ENCODE data around the gene ATR.

The ATR gene

GRCh38 chr3:142502187-142502985, 76.1 kb downstream of the ATR start:
- TF ChIP-seq, protein P1, sequence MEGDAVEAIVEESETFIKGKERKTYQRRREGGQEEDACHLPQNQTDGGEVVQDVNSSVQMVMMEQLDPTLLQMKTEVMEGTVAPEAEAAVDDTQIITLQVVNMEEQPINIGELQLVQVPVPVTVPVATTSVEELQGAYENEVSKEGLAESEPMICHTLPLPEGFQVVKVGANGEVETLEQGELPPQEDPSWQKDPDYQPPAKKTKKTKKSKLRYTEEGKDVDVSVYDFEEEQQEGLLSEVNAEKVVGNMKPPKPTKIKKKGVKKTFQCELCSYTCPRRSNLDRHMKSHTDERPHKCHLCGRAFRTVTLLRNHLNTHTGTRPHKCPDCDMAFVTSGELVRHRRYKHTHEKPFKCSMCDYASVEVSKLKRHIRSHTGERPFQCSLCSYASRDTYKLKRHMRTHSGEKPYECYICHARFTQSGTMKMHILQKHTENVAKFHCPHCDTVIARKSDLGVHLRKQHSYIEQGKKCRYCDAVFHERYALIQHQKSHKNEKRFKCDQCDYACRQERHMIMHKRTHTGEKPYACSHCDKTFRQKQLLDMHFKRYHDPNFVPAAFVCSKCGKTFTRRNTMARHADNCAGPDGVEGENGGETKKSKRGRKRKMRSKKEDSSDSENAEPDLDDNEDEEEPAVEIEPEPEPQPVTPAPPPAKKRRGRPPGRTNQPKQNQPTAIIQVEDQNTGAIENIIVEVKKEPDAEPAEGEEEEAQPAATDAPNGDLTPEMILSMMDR (IDR thresholded peaks at IDR 0.05; ENCODE audit: extremely low read depth, missing control alignments) = no peak
- no peak for DNase-seq (ENCODE audit: low spot score)

GRCh38 chr3:142501004-142501926, 77.3 kb downstream of the ATR start:
- TF ChIP-seq, protein P1 (IDR thresholded peaks at IDR 0.05; ENCODE audit: extremely low read depth, missing control alignments) = no peak
- DNase-seq (ENCODE audit: low spot score) = no peak

GRCh38 chr3:142500211-142500610, 78.3 kb downstream of the ATR start:
- DNase-seq (ENCODE audit: low spot score) = no peak
- TF ChIP-seq, protein P1 (IDR thresholded peaks at IDR 0.05; ENCODE audit: extremely low read depth, missing control alignments) = no peak

DNA sequence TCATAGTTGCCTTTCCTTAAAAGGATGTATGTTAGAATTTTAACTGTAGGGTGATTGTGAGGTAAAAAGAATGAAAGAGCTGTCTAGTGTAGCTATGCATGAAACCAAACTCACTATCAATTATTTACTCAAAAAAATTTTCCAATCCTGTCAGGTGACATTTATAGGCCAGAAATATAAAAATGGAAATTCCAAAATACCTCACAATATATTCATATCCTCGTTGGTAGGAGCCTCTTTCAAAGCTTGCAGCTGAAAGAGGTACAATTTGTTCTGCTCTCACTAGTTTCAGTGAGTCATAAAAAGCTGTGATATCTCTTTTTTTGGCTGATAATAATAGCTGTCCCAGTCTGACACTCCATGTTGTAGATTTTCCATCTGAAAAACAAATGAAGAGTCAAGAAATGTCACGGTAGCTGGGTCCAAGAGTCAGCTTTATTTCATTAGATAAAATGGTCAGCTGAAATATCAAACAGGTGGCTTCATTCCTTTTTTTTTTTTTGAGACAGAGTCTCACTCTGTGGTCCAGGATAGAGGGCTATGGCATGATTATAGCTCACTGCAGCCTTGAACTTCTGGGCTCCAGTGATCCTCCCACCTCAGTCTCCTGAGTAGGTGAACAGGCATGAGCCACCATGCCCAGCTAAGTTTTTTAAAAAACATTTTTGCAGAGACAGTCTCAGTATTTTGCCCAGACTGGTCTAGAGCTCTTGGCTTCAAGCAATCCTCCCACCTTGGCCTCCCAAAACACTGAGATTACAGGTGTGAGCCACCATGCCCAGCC, 79.9 kb downstream of the ATR start:
- DNase-seq (ENCODE audit: low spot score) = peak; percentile 29
- TF ChIP-seq, protein P1 (IDR thresholded peaks at IDR 0.05; ENCODE audit: extremely low read depth, missing control alignments) = no peak

- no peak for DNase-seq (ENCODE audit: low spot score)
- TF ChIP-seq, protein P1 (IDR thresholded peaks at IDR 0.05; ENCODE audit: extremely low read depth, missing control alignments) = no peak
These were observed 80.8 kb downstream of the ATR start for GRCh38 chr3:142497729-142498128.

- DNase-seq (ENCODE audit: low spot score) = no peak
- TF ChIP-seq, protein P1 (IDR thresholded peaks at IDR 0.05; ENCODE audit: extremely low read depth, missing control alignments) = no peak
These were observed 83.4 kb downstream of the ATR start for GRCh38 chr3:142495103-142495502.
